ENCODE data around the gene PIF1. TPM values are rescaled to one million over a fixed set of nuclear protein-coding genes. Genes with fewer than 3 reads are reported as not detected.
A peak's percentile ranks its signal among the peaks of the same experiment; 100 is the strongest.

The PIF1 gene
- total RNA-seq, 1 donor from 2014 or later: 4.8 TPM

DNA sequence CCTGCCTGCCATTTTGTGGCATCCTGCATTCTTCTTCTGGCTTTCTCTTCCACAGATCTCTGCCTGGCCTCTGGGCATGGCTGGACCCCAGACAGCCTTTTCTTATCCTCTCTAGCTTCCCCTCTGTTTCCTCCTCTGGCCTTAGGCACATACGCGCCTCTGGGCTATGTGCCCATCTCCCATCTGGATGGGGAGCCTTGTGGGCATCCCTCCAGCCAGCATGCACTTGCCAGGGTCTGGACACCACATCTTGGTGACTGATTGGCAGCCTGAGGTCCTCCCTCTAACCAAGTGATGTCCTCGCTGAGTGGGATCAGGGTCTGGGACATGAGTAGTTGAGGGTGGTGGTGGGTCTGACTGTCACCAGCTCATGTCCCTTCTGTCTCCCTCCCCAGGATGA, 29.1 kb upstream of the PIF1 start:
- H3K27ac Mint-ChIP-seq (ENCODE audit: unreplicated experiment): peak overlapping the region; percentile 68

DNA sequence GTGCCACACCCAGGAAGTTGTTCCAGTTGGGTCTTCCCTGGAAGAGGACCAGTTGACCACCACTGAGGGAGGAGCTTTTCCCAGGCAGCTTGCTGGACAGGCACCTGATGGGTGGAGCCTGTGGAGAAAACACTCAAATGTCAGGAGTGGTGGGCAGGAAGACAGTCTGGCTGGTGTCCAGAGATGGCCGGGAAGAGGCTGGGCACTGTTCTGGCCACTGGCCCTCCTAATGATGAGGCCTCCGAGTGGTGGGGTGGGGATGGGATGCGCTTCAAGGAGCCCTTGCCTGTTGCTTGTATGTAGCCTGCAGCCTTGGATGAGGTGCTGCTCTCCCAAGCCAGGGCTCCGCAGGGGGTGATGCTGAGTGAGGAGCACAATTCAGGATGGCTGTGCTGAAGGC, 28.6 kb upstream of the PIF1 start:
- TF ChIP-seq, protein P1, sequence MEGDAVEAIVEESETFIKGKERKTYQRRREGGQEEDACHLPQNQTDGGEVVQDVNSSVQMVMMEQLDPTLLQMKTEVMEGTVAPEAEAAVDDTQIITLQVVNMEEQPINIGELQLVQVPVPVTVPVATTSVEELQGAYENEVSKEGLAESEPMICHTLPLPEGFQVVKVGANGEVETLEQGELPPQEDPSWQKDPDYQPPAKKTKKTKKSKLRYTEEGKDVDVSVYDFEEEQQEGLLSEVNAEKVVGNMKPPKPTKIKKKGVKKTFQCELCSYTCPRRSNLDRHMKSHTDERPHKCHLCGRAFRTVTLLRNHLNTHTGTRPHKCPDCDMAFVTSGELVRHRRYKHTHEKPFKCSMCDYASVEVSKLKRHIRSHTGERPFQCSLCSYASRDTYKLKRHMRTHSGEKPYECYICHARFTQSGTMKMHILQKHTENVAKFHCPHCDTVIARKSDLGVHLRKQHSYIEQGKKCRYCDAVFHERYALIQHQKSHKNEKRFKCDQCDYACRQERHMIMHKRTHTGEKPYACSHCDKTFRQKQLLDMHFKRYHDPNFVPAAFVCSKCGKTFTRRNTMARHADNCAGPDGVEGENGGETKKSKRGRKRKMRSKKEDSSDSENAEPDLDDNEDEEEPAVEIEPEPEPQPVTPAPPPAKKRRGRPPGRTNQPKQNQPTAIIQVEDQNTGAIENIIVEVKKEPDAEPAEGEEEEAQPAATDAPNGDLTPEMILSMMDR (IDR thresholded peaks at IDR 0.05): no peak
- no peak for DNase-seq (ENCODE audit: extremely low spot score, unreplicated experiment)
- peaks cover 74% of the 10 kb centered on the region for H3K4me1 Mint-ChIP-seq (ENCODE audit: unreplicated experiment)
- H3K4me3 Mint-ChIP-seq (ENCODE audit: unreplicated experiment): no peak overlapping the region
- no peaks in the 10 kb centered on the region for H3K9me3 Mint-ChIP-seq (ENCODE audit: unreplicated experiment)
- peak overlapping the region; percentile 68 for H3K27ac Mint-ChIP-seq (ENCODE audit: unreplicated experiment)
- H3K27me3 Mint-ChIP-seq (ENCODE audit: unreplicated experiment): no peaks in the 10 kb centered on the region
- H3K36me3 Mint-ChIP-seq (ENCODE audit: unreplicated experiment): peaks cover 20% of the 10 kb centered on the region

More for the DNA sequence above, 29.1 kb upstream of the PIF1 start:
- no peaks in the 10 kb centered on the region for H3K9me3 Mint-ChIP-seq (ENCODE audit: unreplicated experiment)
- TF ChIP-seq, protein P1 (IDR thresholded peaks at IDR 0.05): no peak
- no peak overlapping the region for H3K4me3 Mint-ChIP-seq (ENCODE audit: unreplicated experiment)
- no peaks in the 10 kb centered on the region for H3K27me3 Mint-ChIP-seq (ENCODE audit: unreplicated experiment)
- H3K36me3 Mint-ChIP-seq (ENCODE audit: unreplicated experiment): peaks cover 18% of the 10 kb centered on the region
- no peak for DNase-seq (ENCODE audit: extremely low spot score, unreplicated experiment)
- peaks cover 76% of the 10 kb centered on the region for H3K4me1 Mint-ChIP-seq (ENCODE audit: unreplicated experiment)

DNA sequence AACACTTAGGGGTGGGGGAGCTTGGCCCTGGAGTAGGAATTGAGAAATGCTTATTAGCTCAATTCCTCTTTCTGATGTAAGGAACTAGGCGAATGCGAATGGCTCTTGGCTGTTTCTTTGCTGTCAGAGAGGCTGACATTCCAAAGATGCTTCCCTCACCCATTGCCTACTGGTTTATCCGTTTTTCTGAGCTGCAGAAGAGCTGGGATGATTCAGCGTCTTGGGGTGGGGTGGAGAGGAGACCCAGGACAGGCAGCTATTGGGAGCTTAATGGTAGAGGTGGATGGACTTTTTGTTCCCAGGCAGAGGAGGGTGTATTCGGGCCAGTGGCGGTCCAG, 26.0 kb upstream of the PIF1 start:
- H3K4me3 Mint-ChIP-seq (ENCODE audit: unreplicated experiment): peak overlapping the region; percentile 52
- H3K36me3 Mint-ChIP-seq (ENCODE audit: unreplicated experiment): peaks cover 25% of the 10 kb centered on the region
- H3K27ac Mint-ChIP-seq (ENCODE audit: unreplicated experiment): peak overlapping the region; percentile 88
- DNase-seq (ENCODE audit: extremely low spot score, unreplicated experiment): no peak
- H3K4me1 Mint-ChIP-seq (ENCODE audit: unreplicated experiment): peaks cover 64% of the 10 kb centered on the region
- no peaks in the 10 kb centered on the region for H3K27me3 Mint-ChIP-seq (ENCODE audit: unreplicated experiment)
- TF ChIP-seq, protein P1 (IDR thresholded peaks at IDR 0.05): no peak
- H3K9me3 Mint-ChIP-seq (ENCODE audit: unreplicated experiment): no peaks in the 10 kb centered on the region

DNA sequence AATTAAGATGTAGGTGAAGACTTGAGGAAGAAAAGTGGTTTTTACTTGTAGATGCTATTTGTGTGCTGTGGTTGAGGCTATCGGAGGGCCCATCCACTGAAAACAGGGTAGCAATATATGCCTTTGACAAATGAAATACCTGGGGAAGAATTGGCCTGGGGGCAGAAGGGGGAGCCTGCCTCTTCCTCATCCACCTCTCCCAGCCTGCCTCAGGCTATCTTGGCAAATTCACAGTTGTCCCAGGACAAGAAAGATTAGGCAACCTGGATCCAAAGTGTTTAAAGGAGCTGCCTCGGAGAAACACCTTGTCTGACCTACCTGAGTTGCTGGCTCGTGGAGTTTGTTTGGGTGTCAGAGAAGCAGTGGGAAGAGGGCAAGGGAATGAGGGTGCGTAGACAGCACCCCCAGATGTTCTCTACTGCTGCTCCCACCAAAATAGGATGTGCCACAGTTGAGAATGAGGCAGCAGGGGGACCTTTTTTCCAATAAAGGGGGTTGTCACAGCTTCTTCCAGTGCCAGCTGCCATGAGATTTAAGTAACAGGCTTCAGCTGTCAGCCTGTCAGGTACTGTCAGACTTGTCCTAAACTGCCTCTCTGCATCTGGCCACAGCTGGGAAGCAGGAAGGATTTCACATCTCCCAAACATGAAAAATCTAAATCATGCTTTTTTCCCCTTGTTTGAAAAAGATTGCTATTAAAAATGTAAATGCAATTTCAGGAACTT, 25.5 kb upstream of the PIF1 start:
- Mint-ChIP-seq H3K4me3 (ENCODE audit: unreplicated experiment) (no peak overlapping the region), H3K27ac (ENCODE audit: unreplicated experiment) (peak overlapping the region; percentile 88), H3K4me1 (ENCODE audit: unreplicated experiment) (peaks cover 61% of the 10 kb centered on the region), H3K36me3 (ENCODE audit: unreplicated experiment) (peaks cover 25% of the 10 kb centered on the region), H3K9me3 (ENCODE audit: unreplicated experiment) (no peaks in the 10 kb centered on the region), H3K27me3 (ENCODE audit: unreplicated experiment) (no peaks in the 10 kb centered on the region)
- no peak for DNase-seq (ENCODE audit: extremely low spot score, unreplicated experiment)
- TF ChIP-seq, protein P1 (IDR thresholded peaks at IDR 0.05): no peak

DNA sequence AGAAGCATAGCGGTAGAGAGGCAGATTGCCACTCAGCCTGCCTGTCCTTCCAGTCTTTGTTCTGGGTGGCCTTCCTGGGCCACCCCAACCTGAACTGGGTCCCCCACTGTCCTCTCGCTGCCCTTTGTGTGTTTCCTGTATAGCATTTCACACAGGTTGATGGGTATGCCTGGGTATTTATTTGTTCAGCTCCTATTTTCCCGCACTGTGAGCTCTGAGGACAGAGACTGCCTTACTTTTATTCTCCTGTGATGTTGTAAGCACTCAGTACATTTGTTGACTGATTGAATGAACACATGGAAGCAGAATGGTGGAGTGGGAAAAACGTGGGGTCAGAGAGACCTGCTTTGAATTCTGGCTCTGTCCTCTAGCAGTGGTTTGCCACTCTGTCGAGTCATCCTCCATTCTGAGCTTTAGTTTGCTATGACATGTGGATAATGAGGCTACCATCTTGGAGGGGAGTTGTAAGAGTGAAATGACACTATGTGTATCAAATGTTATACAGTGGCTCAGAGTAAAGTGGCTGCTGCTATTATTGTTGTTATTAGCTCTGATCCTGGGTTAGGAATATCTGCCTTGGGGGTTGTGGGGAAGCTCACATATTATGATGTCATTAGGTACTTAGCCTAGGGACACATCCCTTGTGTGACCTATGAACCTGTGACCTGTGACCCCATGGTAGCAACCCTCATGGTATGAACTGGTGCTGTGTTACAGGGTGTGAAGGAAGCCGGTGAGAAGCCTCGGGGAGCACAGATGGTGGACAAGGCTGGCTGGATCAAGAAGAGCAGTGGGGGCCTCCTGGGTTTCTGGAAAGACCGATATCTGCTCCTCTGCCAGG, 22.6 kb upstream of the PIF1 start:
- Mint-ChIP-seq H3K36me3 (ENCODE audit: unreplicated experiment) (peaks cover 20% of the 10 kb centered on the region), H3K4me3 (ENCODE audit: unreplicated experiment) (no peak overlapping the region), H3K9me3 (ENCODE audit: unreplicated experiment) (no peaks in the 10 kb centered on the region), H3K27ac (ENCODE audit: unreplicated experiment) (peak overlapping the region; percentile 50), H3K27me3 (ENCODE audit: unreplicated experiment) (no peaks in the 10 kb centered on the region), H3K4me1 (ENCODE audit: unreplicated experiment) (peaks cover 65% of the 10 kb centered on the region)
- DNase-seq (ENCODE audit: extremely low spot score, unreplicated experiment): no peak
- TF ChIP-seq, protein P1 (IDR thresholded peaks at IDR 0.05): no peak

All from osteocyte (in vitro differentiated cells).